Fibroblast of the aortic adventitia (primary cell): ENCODE results near the gene RAB4A. TPM values are rescaled to one million over a fixed set of nuclear protein-coding genes. Genes with fewer than 3 reads are reported as not detected.

ENCODE experiments used
- DNase-seq: peaks from one replicate; pipeline ENCODE4 v3.0.0-alpha.2; 2010; ENCODE audit warnings: low read depth
- H3K4me3 ChIP-seq: 2 replicates; pipeline ENCODE4 v1.5.1; 2011; ENCODE audit warnings: low read depth, mild to moderate bottlenecking, control low read depth, low read length, moderate library complexity
- total RNA-seq: library from RNA; depleted of rRNA; stranded (reverse); fragments of >200 nt; gene quantifications from 2 replicates; pipeline ENCODE4 v1.2.3, GENCODE V29; 2012; ENCODE audit warnings: low replicate concordance
- TF ChIP-seq, protein P1 (sequence below): IDR thresholded peaks from 2 replicates; pipeline ENCODE4 v1.5.1; 2011; ENCODE audit warnings: mild to moderate bottlenecking, low read length, control low read depth, inconsistent platforms; ENCODE audit not compliant: insufficient read depth

RAB4A gene
- total RNA-seq, 1 donor: 30.8 TPM

DNA sequence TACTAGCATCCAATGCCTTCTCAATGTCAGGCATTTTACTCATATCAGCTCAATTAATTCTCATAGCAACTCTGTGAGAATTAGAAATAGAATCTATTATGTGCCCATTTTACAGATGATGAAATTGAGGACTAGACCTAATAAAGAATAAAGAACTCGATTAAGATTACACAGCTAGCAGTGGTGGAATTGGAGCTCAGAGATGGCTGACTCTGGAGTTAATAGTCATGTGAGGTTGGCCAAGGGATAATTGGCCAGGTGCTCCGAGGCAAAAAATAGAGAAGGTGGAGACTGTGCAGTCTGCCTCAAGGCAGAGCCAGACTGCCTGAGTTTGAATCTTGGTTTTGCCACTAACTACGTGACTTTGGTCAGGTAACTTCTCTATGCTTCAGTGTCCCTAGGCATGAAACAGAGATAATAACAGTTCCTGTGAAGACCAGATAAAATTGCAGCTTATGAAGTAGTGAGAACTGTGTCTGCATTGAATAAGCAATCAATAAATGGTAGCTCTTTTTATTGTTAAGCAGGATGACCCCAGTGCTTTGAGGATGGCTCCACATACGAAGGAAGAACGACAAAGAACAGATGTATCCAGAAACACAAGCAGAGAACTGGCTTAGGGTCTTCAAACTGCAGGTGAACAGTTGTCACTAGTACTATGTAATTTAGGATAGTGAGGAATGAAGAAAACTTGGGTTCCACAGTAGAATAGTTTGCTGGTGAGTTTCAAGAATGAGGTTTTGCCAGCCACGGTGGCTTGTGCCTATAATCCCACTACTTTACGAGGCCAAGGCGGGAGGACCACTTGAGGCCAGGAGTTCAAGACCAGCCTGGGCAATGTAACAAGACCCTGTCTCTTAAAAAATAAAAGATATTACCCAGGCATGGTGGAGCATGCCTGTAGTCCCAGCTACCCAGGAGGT is 78.8 kb downstream of the RAB4A start:
- DNase-seq: no peak
- TF ChIP-seq, protein P1, sequence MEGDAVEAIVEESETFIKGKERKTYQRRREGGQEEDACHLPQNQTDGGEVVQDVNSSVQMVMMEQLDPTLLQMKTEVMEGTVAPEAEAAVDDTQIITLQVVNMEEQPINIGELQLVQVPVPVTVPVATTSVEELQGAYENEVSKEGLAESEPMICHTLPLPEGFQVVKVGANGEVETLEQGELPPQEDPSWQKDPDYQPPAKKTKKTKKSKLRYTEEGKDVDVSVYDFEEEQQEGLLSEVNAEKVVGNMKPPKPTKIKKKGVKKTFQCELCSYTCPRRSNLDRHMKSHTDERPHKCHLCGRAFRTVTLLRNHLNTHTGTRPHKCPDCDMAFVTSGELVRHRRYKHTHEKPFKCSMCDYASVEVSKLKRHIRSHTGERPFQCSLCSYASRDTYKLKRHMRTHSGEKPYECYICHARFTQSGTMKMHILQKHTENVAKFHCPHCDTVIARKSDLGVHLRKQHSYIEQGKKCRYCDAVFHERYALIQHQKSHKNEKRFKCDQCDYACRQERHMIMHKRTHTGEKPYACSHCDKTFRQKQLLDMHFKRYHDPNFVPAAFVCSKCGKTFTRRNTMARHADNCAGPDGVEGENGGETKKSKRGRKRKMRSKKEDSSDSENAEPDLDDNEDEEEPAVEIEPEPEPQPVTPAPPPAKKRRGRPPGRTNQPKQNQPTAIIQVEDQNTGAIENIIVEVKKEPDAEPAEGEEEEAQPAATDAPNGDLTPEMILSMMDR: no peak
- no peak overlapping the region for H3K4me3 ChIP-seq

DNA sequence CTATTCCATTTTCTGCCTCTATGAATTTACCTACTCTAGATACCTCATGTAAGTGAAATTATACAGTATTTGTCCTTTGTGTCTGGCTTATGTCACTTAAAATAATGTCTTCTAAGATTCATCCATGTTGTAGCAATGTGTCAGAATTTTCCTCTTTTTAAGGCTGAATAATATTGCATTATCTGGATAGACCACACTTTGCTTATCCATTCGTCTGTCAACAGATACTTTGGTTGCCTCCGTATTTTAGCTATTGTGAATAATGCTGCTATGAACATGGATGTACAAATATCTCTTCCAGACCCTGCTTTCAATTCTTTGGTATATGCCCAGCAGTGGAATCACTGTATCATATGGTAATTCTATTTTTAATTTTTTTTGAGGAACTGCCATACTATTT is 82.1 kb downstream of the RAB4A start:
- H3K4me3 ChIP-seq: no peak overlapping the region
- DNase-seq: no peak
- TF ChIP-seq, protein P1: no peak

DNA sequence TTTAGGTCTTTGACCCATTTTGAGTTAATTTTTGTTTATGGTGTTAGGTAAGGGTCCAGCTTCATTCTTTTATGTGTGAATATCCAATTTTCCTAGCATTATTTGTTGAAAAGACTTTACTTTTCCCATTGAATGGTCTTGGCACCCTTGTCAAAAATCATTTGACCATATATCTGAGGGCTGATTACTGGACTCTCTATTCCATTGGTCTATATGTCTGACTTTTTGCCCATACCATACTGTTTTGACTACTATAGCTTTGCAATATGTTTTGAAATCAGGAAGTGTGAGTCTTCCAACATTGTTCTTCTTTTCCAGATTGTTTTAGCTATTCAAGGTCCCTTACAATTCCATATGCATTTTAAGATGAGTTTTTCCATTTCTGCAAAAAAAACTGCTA is 83.3 kb downstream of the RAB4A start:
- DNase-seq: no peak
- TF ChIP-seq, protein P1: no peak
- no peak overlapping the region for H3K4me3 ChIP-seq

Other genes with a start within 250 kb of the RAB4A start
- 4.3 and 5.3 TPM in 2 replicates for gene CCSAP, start 71.9 kb downstream of the RAB4A start, total RNA-seq
- not detected in 2 replicates for gene ACTA1, start 163.0 kb downstream of the RAB4A start, total RNA-seq
- gene NUP133, start 237.2 kb downstream of the RAB4A start, total RNA-seq: 25.2 and 46.1 TPM in 2 replicates